RWPE1 (cell line): ENCODE results near the gene CRYBA2.

ENCODE experiments used
- CTCF ChIA-PET: fragments of 350-600 bp; sonication (Branson Sonifier 250); formaldehyde crosslinking; extraction: SDS; loops from one replicate; lab custom pipeline; 2021; lab: Yijun Ruan, JAX
- POLR2A ChIA-PET: fragments of 400-600 bp; formaldehyde crosslinking; extraction: SDS; loops from one replicate; lab custom pipeline; 2020; ENCODE audit warnings: antibody characterized with exemption; ENCODE audit not compliant: low non-redundant PET; lab: Yijun Ruan, JAX
- DNase-seq: peaks from one replicate; pipeline ENCODE4 v3.0.0; 2012; ENCODE audit warnings: low spot score
- H3K27ac ChIP-seq: fragments of 450-650 bp; 2 replicates; pipeline ENCODE4 v1.5.1; 2017
- CTCF ChIP-seq: fragments of 450-650 bp; conservative IDR thresholded peaks from 2 replicates; pipeline ENCODE4 v1.5.1; 2017; ENCODE audit warnings: low read depth, mild to moderate bottlenecking

CRYBA2 gene

GRCh38 chr2:219025637-219026585 lies 32.7 kb upstream of the CRYBA2 start:
- POLR2A ChIA-PET: no interaction called here
- CTCF ChIA-PET: interaction anchor here (0.6 to 1.1 kb wide), 3 partner anchors 24 to 132 kb away, joined by 3 read pairs; no protein-coding TSS in a partner anchor
- no peak for TF ChIP-seq CTCF
- DNase-seq: no peak
- no peak overlapping the region for H3K27ac ChIP-seq

GRCh38 chr2:219024059-219024458 lies 30.8 kb upstream of the CRYBA2 start:
- POLR2A ChIA-PET: no interaction called here
- no peak for DNase-seq
- no peak for TF ChIP-seq CTCF
- CTCF ChIA-PET: interaction anchor here (0.5 to 0.9 kb wide), 5 partner anchors 8 to 176 kb away, joined by 3 to 5 read pairs (median 3); partner anchors contain the start of gene CDK5R2
- H3K27ac ChIP-seq: no peak overlapping the region

GRCh38 chr2:219023045-219023605 lies 29.9 kb upstream of the CRYBA2 start:
- ChIA-PET CTCF (interaction anchor here (0.5 to 0.6 kb wide), 2 partner anchors 175 to 272 kb away, joined by 3 to 4 read pairs; no protein-coding TSS in a partner anchor), POLR2A (no interaction called here)
- no peak for DNase-seq
- no peak for TF ChIP-seq CTCF
- H3K27ac ChIP-seq: no peak overlapping the region

GRCh38 chr2:219022616-219023015 lies 29.4 kb upstream of the CRYBA2 start:
- ChIA-PET POLR2A (no interaction called here), CTCF (no interaction called here)

GRCh38 chr2:219022041-219022440 lies 28.8 kb upstream of the CRYBA2 start:
- POLR2A ChIA-PET: no interaction called here
- DNase-seq: no peak
- CTCF ChIA-PET: interaction anchor here (1.7 kb wide), 1 partner anchor 8 kb away, joined by 11 read pairs; no protein-coding TSS in a partner anchor
- TF ChIP-seq CTCF: no peak
- H3K27ac ChIP-seq: no peak overlapping the region

More at GRCh38 chr2:219022616-219023015, 29.4 kb upstream of the CRYBA2 start:
- TF ChIP-seq CTCF: no peak
- DNase-seq: no peak
- H3K27ac ChIP-seq: no peak overlapping the region

- CTCF ChIA-PET: interaction anchor here (1.7 kb wide), 1 partner anchor 8 kb away, joined by 11 read pairs; no protein-coding TSS in a partner anchor
- no peak overlapping the region for H3K27ac ChIP-seq
- POLR2A ChIA-PET: no interaction called here
- no peak for TF ChIP-seq CTCF
- DNase-seq: no peak
These were observed 28.4 kb upstream of the CRYBA2 start for GRCh38 chr2:219021591-219021990.
